Measurements from ENCODE around the gene CBLB.

- TF ChIP-seq CTCF (IDR thresholded peaks at IDR 0.05 in 4 of 5, conservative IDR thresholded peaks at IDR 0.05 in 1 of 5) (no peak), POLR2A (IDR thresholded peaks at IDR 0.05) (no peak)
Observed at GRCh38 chr3:105608623-105609022, 260.2 kb downstream of the CBLB start.

Measured in gastrocnemius medialis (tissue), 4 donors.